ENCODE measurements around the gene FLII.

DNA sequence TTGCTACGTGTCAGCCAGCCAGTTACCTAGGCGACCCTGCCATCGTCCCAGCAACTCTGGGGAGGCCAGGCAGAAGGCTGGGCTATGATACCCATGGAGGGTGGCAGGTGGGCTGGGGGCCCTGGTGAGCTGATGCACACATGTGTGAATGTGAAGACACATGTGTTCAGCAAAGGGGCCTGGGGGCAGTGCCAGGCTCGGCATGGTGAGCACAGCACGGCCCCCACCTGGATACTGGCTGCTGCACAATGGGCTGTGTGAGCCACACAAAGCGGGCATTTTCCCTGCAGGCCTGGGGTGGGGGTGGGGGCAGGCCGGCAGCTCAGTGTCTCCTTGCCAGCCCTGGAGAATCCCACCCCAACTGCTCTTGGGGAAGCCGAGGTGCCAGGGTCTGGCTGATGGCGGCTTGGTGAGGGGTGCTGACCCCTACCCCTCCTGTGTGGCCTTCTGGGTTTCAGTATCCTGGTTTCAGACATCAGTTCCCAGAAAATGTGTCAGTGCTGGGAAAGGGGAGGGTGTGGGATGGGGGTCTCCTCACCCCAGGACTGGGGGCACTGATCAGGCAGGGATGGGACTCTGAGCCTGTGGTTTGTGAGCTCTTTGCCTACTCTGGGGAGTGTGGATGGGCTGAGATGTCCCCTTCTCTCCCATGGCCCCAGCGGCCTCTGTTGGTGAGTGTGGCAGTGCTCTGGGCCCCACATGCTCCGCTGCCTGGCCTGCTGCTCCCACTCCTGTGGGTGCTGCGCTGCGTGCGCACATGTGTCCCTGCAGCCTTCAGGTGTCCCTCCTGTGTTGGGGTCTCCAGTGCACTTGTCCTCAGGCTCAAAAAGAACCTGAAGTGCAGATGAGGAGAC lies 28.0 kb downstream of the FLII start:
- TF ChIP-seq CTCF (conservative IDR thresholded peaks at IDR 0.05 in 1 of 2, IDR thresholded peaks at IDR 0.05 in 1 of 2; ENCODE audit: low read depth in 1 of 2, low read length in 2 of 2): no peak
- TF ChIP-seq EZH2 (IDR thresholded peaks at IDR 0.05; ENCODE audit: low read length, missing control alignments): no peak

Measured in fibroblast of lung (primary cell).